ENCODE measurements around the gene ADGRB3. TPM values are rescaled to one million over a fixed set of nuclear protein-coding genes. Genes with fewer than 3 reads are reported as not detected.

Gene ADGRB3
- total RNA-seq, 4 donors from 2014 or later, result 1.6 to 2.6 (median 1.8) TPM

DNA sequence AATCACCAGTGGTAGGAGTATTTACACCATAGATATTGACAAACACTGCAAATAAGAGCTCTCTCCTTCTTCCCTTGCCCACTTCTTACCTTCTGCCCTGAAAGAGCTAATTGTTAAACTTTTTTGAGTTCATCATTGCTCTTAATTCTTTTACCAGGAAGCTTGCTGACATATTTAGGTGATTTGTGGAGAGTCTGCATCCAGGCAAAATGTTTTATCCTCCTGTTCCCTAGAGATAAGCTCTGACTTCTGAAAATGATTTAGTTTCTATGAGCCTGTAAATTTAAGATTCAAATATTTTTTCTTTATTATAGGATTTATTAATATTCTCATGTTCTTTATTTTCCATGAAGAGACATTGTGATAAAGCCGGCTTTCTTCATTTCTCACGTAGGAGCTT lies 81.5 kb downstream of the ADGRB3 start:
- TF ChIP-seq, protein P1, sequence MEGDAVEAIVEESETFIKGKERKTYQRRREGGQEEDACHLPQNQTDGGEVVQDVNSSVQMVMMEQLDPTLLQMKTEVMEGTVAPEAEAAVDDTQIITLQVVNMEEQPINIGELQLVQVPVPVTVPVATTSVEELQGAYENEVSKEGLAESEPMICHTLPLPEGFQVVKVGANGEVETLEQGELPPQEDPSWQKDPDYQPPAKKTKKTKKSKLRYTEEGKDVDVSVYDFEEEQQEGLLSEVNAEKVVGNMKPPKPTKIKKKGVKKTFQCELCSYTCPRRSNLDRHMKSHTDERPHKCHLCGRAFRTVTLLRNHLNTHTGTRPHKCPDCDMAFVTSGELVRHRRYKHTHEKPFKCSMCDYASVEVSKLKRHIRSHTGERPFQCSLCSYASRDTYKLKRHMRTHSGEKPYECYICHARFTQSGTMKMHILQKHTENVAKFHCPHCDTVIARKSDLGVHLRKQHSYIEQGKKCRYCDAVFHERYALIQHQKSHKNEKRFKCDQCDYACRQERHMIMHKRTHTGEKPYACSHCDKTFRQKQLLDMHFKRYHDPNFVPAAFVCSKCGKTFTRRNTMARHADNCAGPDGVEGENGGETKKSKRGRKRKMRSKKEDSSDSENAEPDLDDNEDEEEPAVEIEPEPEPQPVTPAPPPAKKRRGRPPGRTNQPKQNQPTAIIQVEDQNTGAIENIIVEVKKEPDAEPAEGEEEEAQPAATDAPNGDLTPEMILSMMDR (IDR thresholded peaks at IDR 0.05; ENCODE audit: low read depth), result no peak

DNA sequence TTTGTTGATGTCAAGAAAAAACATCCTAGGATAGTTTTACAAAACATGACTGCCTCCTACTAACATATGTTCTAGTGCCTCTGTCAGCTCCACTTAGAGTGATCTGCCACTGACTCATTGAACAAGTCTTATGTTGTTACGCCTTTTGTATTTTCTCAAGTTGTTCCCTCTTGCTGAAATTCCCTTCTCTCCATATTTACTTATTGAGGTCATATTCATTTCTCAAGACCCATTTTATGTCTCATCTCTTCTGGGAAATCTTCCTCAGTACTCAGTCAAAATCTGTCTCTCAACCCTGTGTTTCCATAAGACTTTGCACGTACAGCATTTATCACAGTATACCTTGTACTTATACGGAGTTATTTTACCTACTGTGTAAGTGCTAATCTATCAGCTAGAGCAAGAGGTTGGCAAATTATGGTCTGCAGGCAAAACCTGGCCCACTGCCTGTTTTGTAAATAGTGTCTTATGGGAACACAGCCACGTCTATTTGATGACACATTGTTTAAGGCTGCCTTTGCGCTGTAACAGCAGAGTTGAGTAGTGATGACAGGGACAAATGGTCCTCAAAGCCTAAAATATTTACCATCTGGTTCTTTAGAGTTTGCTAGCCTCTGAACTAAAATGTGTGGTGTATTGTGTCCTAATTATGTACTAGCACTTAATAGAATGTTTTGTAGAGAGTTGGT lies 83.4 kb downstream of the ADGRB3 start:
- TF ChIP-seq, protein P1 (IDR thresholded peaks at IDR 0.05; ENCODE audit: low read depth), result no peak

DNA sequence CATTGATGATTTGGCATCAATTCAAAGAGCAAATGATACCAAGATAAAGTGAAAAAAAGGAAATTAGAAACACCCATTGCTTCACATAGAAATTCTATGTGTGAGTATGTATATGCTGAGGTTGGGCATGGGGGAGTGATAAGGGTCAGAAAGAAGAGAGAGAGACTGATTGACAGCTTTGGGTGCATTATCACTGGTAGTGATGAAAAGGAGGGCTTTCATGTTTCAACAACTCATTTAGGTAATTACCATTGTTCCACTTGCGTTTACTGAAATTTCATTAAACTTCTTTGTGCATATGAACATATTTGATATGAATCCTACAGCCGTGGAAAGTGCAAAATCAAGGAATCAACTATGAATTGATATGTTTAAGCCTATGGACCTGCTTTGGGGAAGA lies 84.7 kb downstream of the ADGRB3 start:
- TF ChIP-seq, protein P1 (IDR thresholded peaks at IDR 0.05; ENCODE audit: low read depth), result no peak

DNA sequence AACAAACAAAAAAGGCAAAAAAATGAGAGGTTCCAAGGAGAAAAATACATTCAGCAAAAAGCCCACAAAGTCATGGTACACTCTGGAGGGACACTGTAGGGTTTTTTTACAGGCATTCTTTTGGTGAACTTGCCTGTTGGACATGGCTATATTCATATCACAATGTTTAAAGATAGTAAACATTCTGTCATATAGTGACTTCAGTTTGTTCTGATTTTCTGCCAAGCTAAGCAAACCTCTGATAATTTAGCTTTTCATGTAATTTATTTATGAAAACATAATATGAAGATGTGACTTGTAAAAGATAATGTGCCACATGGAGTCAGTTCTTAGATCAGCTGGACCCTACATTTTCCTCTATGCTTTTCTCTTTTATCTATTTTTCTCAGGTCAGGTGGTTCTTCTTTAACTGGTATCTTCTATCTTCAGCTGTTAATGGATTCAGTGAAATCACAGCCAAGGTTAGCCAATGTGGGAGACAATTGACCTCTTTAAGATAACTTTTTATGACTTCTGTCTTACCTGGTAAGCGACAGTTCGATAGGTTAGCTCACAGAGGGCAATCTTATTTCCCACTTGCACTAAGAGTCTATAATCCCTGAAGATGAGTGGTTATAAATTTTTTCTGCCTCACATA lies 87.9 kb downstream of the ADGRB3 start:
- TF ChIP-seq, protein P1 (IDR thresholded peaks at IDR 0.05; ENCODE audit: low read depth), result no peak

DNA sequence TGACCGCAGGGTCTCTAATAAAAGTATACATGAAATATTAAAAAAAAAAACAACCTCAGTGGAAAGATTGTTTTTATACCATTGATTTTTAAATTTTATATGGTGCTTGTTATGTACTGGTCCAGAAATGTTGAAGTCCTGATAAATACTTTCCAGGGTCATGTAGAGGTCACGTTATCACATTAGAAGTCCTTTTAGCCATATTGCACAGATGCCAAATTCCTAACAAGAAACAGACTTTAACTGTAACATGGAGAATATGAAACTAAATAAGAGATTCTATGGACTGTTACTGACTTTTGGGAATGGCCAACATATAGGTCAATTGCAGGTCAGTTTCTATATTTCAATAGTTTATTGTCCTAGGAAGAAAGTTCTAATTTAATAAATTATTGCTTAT lies 89.0 kb downstream of the ADGRB3 start:
- TF ChIP-seq, protein P1 (IDR thresholded peaks at IDR 0.05; ENCODE audit: low read depth), result no peak

DNA sequence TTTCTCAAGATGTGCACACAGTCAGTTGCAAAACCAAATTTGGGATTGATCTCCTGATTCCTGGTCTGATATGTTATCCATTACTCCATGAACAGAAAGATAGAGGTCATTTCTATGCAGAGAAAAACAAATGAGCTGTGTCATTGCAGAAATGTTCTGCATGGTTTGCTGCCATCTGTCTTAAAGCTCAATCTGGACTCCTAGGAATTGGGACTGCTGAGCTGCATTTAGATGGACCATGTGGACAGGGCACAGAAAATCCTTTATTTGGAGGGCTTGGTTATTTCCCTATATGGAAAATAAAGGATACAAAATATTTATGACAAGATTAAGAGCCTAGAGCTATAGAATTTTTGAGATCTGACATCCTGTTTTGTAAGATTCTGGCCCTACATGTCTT lies 91.3 kb downstream of the ADGRB3 start:
- TF ChIP-seq, protein P1 (IDR thresholded peaks at IDR 0.05; ENCODE audit: low read depth), result no peak

DNA sequence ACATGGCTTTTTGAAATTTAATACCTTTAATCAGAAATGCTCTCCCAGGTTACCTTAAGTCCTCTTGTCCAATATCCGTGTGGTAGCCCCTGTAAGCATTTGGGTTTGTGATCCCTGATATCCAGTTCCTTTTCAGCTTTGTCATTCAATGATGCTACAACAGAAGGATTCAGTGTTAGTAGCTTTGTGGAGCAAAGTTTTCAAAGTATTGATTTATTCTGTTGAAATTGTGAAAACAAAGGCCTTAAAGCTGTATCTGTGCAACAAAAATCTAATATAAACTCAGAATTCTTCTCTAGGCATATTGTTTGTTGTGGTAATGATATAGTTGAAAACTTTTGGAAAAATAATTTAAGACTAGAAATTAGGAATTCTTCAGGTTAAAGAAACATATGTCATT lies 91.9 kb downstream of the ADGRB3 start:
- TF ChIP-seq, protein P1 (IDR thresholded peaks at IDR 0.05; ENCODE audit: low read depth), result no peak

All from subcutaneous adipose tissue (tissue), 4 donors.